PC-3 (cell line): ENCODE measurements around the gene HAUS7. TPM values are rescaled to one million over a fixed set of nuclear protein-coding genes. Genes with fewer than 3 reads are reported as not detected.

Experiments used
- ATAC-seq: fragments of 200-7000 bp; cut with Tn5 transposase; 2 replicates; pipeline ENCODE4 v1.9.1; 2020; ENCODE audit warnings: mild to moderate bottlenecking, moderate library complexity
- BruUV-seq: library from RNA; stranded (reverse); fragments of 400-500 nt; replicated peaks from 2 replicates; lab custom pipeline; 2021; lab: Mats Ljungman, UMichigan
- CTCF ChIA-PET: fragments of 300-600 bp; sonication (Branson Sonifier 250); formaldehyde crosslinking; loops from one replicate; lab custom pipeline; 2022; ENCODE audit warnings: antibody characterized with exemption; lab: Charles Lee
- POLR2A ChIA-PET: fragments of 300-600 bp; sonication (Branson Sonifier 250); formaldehyde crosslinking; loops from one replicate; lab custom pipeline; 2022; ENCODE audit warnings: antibody characterized with exemption; ENCODE audit not compliant: unreplicated experiment; lab: Charles Lee
- DNase-seq: peaks from one replicate; pipeline ENCODE4 v3.0.0-alpha.2; 2015
- H2AFZ ChIP-seq: fragments of 300-600 bp; sonication (generic); 2 replicates; pipeline ENCODE4 v1.6.0; 2016; ENCODE audit warnings: antibody characterized with exemption, low read length
- H3F3A ChIP-seq: fragments of 300-600 bp; sonication (generic); one replicate; pipeline ENCODE4 v1.6.0; 2017; ENCODE audit warnings: antibody characterized with exemption, low read length, control low read depth, mild to moderate bottlenecking; ENCODE audit not compliant: unreplicated experiment
- H3K27ac ChIP-seq: fragments of 300-600 bp; sonication (generic); 2 replicates; pipeline ENCODE4 v1.5.1; 2016; ENCODE audit warnings: mild to moderate bottlenecking, low read length
- H3K27me3 ChIP-seq: fragments of 300-600 bp; sonication (generic); 2 replicates; pipeline ENCODE4 v1.6.1; 2016; ENCODE audit warnings: low read length, mixed read lengths
- H3K36me3 ChIP-seq: fragments of 300-600 bp; sonication (generic); 2 replicates; pipeline ENCODE4 v1.6.1; 2016; ENCODE audit warnings: low read depth, mixed run types, low read length, mixed read lengths
- H3K4me1 ChIP-seq: fragments of 300-600 bp; sonication (generic); 2 replicates; pipeline ENCODE4 v1.5.1; 2016; ENCODE audit warnings: low read length; ENCODE audit not compliant: insufficient read depth
- H3K4me2 ChIP-seq: fragments of 300-600 bp; sonication (generic); 2 replicates; pipeline ENCODE4 v1.6.0; 2016; ENCODE audit warnings: low read length
- H3K4me3 ChIP-seq: fragments of 300-600 bp; sonication (generic); 2 replicates; pipeline ENCODE4 v1.5.1; 2016; ENCODE audit warnings: mild to moderate bottlenecking, low read length, mixed read lengths
- H3K79me2 ChIP-seq: fragments of 300-600 bp; sonication (generic); 2 replicates; pipeline ENCODE4 v1.6.1; 2017; ENCODE audit warnings: low read length, mixed read lengths
- H3K9ac ChIP-seq: fragments of 300-600 bp; sonication (generic); 2 replicates; pipeline ENCODE4 v1.6.0; 2016; ENCODE audit warnings: mild to moderate bottlenecking, low read length
- H3K9me2 ChIP-seq: fragments of 300-600 bp; sonication (generic); replicated peaks from 2 replicates; pipeline ENCODE4 v1.6.1; 2016; ENCODE audit warnings: mixed run types, low read length, mixed read lengths
- H3K9me3 ChIP-seq: fragments of 300-600 bp; sonication (generic); 2 replicates; pipeline ENCODE4 v1.6.1; 2016; ENCODE audit warnings: low read length, mixed read lengths
- H4K20me1 ChIP-seq: fragments of 300-600 bp; sonication (generic); 2 replicates; pipeline ENCODE4 v1.6.1; 2016; ENCODE audit warnings: low read length, mixed read lengths
- EZH2 ChIP-seq: fragments of 300-600 bp; sonication (generic); IDR thresholded peaks from one replicate; pipeline ENCODE4 v1.6.1; 2017; ENCODE audit warnings: antibody characterized with exemption, mild to moderate bottlenecking, low read length; ENCODE audit not compliant: unreplicated experiment
- EZH2phosphoT487 ChIP-seq: fragments of 300-600 bp; sonication (generic); IDR thresholded peaks from 2 replicates; pipeline ENCODE4 v1.6.1; 2018; ENCODE audit warnings: mild to moderate bottlenecking, antibody characterized with exemption, low read length, borderline replicate concordance
- intact Hi-C: fragments of 100-400 bp; cut with micrococcal nuclease; formaldehyde crosslinking; loops from 2 replicates; pipeline ENCODE4 v1.9.0; 2023
- total RNA-seq: library from RNA; depleted of rRNA; stranded (reverse); fragments of >200 nt; gene quantifications from 2 replicates; pipeline ENCODE4 v1.2.3, GENCODE V29; 2014; rRNA removed
- TF ChIP-seq, protein P1 (sequence below): fragments of 300-600 bp; sonication (generic); conservative IDR thresholded peaks from 2 replicates; pipeline ENCODE4 v1.5.1; 2017; ENCODE audit warnings: antibody characterized with exemption, low read depth, mild to moderate bottlenecking, low read length

The HAUS7 gene
- total RNA-seq, 1 experiment from 2014 or later = 46.0 TPM

DNA sequence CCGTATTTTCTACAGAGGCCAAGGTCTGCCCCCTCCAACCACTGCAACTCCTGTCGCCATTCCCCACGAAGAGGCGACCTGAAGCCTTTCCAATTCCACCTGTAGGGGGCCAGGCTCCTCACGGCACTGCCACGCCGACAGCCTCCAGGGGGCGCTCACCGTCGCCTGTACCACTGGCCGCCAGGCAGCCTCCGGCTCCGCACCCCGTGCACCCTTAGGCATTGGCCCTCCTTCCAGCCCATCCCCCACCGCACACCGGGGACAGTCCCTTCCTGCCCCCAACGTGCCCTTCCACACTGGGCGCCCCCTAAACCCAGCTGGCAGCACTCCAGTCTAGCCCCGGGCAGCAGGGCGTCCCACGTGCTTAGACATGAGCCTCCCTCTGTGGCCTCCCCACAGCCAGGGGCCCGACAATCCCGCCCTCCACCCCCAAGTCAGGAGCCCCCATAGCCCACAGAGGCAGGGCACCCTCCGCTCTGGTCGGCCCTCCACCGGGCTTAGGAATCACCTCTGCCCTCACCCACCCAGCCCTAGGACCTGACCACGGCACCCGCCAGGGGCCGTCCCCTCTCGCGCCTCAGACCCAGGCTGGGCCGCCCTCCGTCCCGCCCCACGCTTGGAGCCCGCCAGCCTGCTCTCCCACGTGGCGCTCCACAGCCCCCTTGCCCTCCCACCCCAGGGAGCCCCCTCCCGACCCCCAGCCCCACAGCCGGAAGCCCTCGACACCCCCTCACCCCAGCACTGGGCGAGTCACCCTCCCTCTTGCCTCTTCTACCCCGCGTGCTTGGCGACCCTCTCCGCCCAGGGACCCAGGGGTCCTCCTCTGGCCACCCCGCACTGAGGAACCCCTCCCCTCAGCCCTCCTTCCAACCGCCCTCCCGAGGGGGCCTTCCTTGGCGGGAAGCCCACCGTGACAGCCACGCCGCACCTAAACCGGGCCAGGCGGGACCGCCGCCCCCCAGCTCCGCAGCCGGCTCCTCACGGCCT, 69.9 kb downstream of the HAUS7 start:
- ATAC-seq = peak; percentile 50
- H3K4me3 ChIP-seq = no peak overlapping the region
- H3F3A ChIP-seq = no peaks in the 10 kb centered on the region
- H3K36me3 ChIP-seq = no peaks in the 10 kb centered on the region
- peak; percentile 49 for DNase-seq
- H3K27ac ChIP-seq = no peak overlapping the region
- no peak overlapping the region for H3K9ac ChIP-seq
- H2AFZ ChIP-seq = no peak overlapping the region
- no peaks in the 10 kb centered on the region for H3K9me3 ChIP-seq
- ChIA-PET POLR2A (no interaction called here), CTCF (no interaction called here)
- H3K4me1 ChIP-seq = no peaks in the 10 kb centered on the region
- intact Hi-C loops = no loop called here
- H3K27me3 ChIP-seq = peaks cover 21% of the 10 kb centered on the region
- H3K9me2 ChIP-seq = no peaks in the 10 kb centered on the region
- no peak for TF ChIP-seq EZH2phosphoT487
- TF ChIP-seq, protein P1, sequence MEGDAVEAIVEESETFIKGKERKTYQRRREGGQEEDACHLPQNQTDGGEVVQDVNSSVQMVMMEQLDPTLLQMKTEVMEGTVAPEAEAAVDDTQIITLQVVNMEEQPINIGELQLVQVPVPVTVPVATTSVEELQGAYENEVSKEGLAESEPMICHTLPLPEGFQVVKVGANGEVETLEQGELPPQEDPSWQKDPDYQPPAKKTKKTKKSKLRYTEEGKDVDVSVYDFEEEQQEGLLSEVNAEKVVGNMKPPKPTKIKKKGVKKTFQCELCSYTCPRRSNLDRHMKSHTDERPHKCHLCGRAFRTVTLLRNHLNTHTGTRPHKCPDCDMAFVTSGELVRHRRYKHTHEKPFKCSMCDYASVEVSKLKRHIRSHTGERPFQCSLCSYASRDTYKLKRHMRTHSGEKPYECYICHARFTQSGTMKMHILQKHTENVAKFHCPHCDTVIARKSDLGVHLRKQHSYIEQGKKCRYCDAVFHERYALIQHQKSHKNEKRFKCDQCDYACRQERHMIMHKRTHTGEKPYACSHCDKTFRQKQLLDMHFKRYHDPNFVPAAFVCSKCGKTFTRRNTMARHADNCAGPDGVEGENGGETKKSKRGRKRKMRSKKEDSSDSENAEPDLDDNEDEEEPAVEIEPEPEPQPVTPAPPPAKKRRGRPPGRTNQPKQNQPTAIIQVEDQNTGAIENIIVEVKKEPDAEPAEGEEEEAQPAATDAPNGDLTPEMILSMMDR = peak; percentile 95
- no peak overlapping the region for H3K4me2 ChIP-seq
- H4K20me1 ChIP-seq = no peaks in the 10 kb centered on the region
- H3K79me2 ChIP-seq = no peaks in the 10 kb centered on the region
- BruUV-seq = no TSS peak

DNA sequence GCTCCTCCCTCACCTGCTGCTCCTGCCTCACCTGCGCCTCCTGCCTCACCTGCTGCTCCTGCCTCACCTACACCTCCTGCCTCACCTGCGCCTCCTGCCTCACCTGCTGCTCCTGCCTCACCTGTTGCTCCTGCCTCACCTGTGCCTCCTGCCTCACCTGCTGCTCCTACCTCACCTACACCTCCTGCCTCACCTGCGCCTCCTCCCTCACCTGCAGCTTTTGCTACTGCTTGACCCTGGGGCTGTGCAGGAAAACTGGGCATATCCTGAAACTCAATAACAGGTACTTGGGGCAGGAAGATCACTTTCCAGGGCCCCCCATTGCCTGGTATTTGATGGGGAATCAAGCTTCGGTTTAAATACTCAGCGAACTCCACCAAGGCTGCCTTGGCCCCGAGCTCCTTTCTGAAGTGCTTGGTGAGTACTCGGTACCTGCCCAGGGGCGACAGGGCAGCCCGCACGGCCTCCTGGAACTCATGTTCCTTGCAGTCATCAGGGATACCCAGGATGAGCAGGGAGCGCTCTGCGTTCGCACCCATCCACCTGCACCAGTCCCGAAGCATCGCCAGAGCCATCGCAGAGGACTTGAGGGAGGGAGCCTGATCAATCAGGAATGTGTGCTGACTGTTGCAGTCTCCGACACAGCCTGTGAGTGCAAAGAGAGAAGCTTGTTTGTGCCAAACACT, 72.0 kb downstream of the HAUS7 start:
- TF ChIP-seq EZH2phosphoT487 (no peak), EZH2 (no peak)
- TF ChIP-seq, protein P1 = no peak
- DNase-seq = no peak
- Histone ChIP-seq H4K20me1 (no peaks in the 10 kb centered on the region), H3K4me3 (no peak overlapping the region), H3K4me2 (no peak overlapping the region), H3K9me3 (no peaks in the 10 kb centered on the region), H3K79me2 (no peaks in the 10 kb centered on the region), H3K36me3 (no peaks in the 10 kb centered on the region), H3F3A (no peaks in the 10 kb centered on the region), H3K4me1 (no peaks in the 10 kb centered on the region), H2AFZ (no peak overlapping the region), H3K27ac (no peak overlapping the region), H3K9me2 (no peaks in the 10 kb centered on the region), H3K27me3 (peaks cover 15% of the 10 kb centered on the region), H3K9ac (no peak overlapping the region)
- POLR2A ChIA-PET = no interaction called here
- no TSS peak for BruUV-seq
- no peak for ATAC-seq
- intact Hi-C loops = no loop called here
- CTCF ChIA-PET = no interaction called here

Other genes with a start within 250 kb of the HAUS7 start
- not detected in 2 replicates for gene PNMA6F, start 148.8 kb downstream of the HAUS7 start, total RNA-seq
- gene ZNF275, start 136.4 kb downstream of the HAUS7 start, total RNA-seq = 7.1 and 7.8 TPM in 2 replicates
- gene PNMA6E, start 69.2 kb downstream of the HAUS7 start, total RNA-seq = not detected in 2 replicates
- gene ZFP92, start 59.1 kb downstream of the HAUS7 start, total RNA-seq = not detected in 2 replicates
- gene TREX2, start 24.5 kb downstream of the HAUS7 start, total RNA-seq = 1.4 and 4.7 TPM in 2 replicates
- gene BGN, start 24.4 kb upstream of the HAUS7 start, total RNA-seq = not detected in 2 replicates
- gene ATP2B3, start 47.1 kb upstream of the HAUS7 start, total RNA-seq = not detected in 2 replicates
- 110 and 145 TPM in 2 replicates for gene CCNQ, start 128.6 kb upstream of the HAUS7 start, total RNA-seq
- 10.7 and 13.0 TPM in 2 replicates for gene DUSP9, start 176.6 kb upstream of the HAUS7 start, total RNA-seq
- 1.0 and 3.3 TPM in 2 replicates for gene PNCK, start 203.2 kb upstream of the HAUS7 start, total RNA-seq
- gene SLC6A8, start 217.3 kb upstream of the HAUS7 start, total RNA-seq = 45.3 and 52.5 TPM in 2 replicates